GM18498 (cell line): ENCODE results near the gene GFPT2.

Experiments
- ATAC-seq: cut with Tn5 transposase; IDR thresholded peaks from one replicate; pipeline ENCODE4 v1.9.1; 2021; ENCODE audit warnings: mild to moderate bottlenecking, moderate library complexity; ENCODE audit not compliant: unreplicated experiment

Gene GFPT2

DNA sequence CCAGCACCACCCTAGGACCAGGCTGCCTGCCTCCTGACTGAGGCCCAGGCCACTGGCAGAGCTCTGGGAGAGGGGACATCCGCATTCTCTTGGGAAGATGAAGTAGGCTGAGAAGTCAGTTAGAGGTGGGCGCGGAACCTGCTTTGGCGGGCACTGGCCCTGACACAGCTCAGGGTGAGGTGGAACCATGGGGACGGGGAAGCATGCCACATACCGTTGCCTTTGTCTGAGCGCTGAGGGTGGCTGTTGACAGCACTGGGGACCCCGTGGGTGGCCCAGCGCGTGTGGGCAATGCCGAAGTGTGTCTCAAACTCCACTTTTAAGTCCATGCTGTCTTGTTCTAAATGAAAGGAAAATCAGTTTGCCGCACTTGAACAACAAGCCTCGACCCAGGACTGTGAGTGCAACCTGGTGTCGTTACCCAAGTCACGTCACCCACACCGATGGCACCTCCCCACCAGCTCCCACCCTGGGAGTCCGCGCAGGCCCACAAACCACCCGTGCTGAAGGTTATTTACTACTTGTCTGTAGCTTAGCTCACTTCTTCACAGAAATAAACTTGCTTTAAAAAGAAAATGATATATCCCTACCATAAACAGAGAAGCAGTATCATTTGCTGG, 17.4 kb downstream of the GFPT2 start:
- no peak for ATAC-seq

GRCh38 chr5:180334751-180335613, 18.2 kb downstream of the GFPT2 start:
- ATAC-seq, result no peak

- ATAC-seq, result no peak
Observed at GRCh38 chr5:180334176-180334575, 19.0 kb downstream of the GFPT2 start.

DNA sequence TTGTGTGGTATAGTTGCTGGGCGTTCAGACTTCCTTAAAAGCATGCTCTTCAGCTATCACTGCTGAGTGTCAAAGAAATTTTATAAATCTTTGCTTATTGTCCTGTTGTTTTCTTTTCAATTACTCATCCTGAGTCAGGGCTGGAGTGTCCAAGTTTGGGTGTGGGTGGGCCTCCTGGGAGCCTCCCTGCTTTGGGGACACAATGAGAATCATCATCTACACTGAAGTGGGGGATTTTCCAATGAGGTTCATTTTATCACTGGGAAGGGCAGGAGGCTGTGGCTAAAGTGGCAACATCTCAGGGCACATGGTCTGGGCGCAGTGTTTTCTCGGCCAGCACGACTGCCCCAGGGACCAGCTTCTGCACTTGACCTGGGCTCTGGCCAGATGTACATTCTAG, 19.5 kb downstream of the GFPT2 start:
- ATAC-seq, result no peak

GRCh38 chr5:180332861-180333260, 20.3 kb downstream of the GFPT2 start:
- ATAC-seq, result no peak

DNA sequence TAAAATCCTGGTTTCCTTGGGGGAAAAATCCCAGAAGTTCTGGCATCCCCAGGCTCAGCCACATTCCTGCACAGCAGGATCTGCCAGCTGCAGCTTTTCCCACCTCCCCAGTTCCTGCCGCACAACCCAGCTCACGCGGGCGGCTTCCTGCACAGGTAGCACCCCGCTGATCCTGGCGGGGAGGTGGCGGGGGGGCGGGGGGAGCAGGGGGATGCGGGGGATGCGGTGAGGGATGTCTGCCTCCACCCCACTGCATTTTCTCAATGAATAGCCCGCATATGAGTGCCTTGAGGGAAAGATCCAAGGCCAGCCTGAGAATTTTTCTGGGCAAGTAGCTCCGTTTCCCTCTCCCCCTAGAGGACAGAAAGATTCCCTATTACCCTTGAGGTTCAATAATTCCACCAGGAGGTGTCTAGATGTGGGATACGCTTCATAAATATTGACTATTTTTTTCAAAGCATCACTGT, 21.1 kb downstream of the GFPT2 start:
- no peak for ATAC-seq

DNA sequence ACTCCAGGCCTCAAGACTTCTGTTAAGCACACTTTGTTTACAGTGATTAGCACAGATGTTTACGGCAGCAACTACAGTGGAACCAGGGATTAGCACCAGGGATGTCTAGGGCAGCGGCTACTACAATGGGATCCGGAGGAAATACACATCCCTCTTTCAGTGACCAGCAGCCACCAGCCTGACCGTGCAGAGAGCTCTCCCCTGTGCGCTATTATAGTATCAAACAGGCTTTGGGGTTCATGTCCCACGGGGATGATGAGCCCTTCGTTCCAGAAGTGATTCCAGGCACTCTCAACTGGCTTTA, 21.5 kb downstream of the GFPT2 start:
- ATAC-seq, result no peak

DNA sequence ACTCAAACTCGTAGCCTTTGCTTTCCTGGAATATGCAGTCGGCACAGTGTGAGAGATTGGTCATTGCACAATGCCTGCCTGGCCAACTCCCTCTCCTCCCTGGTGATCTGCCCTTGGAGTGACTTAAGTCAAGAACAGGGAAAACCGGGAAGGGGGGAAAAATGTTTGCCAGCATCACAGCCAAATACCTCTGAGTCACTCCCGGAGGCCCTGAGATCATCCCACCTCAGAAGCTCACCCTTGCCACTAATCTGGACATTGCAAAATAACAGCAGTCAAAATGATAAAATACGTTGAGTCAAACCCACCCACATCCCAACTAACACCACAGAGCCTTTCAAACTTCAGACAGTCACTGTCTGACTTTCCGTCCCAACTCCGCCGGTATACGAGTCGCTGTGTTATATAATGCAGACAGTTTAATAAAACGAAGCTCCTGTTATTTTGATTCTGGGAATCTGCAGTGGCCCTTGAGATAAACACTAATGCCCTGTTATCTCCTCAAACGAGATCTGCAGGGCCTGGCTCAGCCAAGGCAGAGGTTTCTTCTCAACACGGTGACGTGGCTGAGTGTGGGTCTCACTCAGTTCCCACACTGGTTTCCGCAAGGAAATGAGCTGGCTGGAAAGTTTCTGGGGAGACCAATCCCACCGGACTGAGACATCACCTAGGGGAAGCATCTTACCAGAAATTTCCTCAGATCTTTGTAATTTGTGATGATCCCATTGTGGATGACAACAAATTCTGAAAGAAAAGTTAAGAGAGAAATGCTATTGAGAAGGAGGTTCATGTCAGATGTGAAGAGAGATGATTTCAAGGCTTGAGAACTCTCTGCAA, 22.1 kb downstream of the GFPT2 start:
- no peak for ATAC-seq

- ATAC-seq, result no peak
Observed at GRCh38 chr5:180330270-180330648, 22.9 kb downstream of the GFPT2 start.

GRCh38 chr5:180329606-180330269, 23.4 kb downstream of the GFPT2 start:
- no peak for ATAC-seq

- no peak for ATAC-seq
Observed at GRCh38 chr5:180329138-180329435, 24.0 kb downstream of the GFPT2 start.

DNA sequence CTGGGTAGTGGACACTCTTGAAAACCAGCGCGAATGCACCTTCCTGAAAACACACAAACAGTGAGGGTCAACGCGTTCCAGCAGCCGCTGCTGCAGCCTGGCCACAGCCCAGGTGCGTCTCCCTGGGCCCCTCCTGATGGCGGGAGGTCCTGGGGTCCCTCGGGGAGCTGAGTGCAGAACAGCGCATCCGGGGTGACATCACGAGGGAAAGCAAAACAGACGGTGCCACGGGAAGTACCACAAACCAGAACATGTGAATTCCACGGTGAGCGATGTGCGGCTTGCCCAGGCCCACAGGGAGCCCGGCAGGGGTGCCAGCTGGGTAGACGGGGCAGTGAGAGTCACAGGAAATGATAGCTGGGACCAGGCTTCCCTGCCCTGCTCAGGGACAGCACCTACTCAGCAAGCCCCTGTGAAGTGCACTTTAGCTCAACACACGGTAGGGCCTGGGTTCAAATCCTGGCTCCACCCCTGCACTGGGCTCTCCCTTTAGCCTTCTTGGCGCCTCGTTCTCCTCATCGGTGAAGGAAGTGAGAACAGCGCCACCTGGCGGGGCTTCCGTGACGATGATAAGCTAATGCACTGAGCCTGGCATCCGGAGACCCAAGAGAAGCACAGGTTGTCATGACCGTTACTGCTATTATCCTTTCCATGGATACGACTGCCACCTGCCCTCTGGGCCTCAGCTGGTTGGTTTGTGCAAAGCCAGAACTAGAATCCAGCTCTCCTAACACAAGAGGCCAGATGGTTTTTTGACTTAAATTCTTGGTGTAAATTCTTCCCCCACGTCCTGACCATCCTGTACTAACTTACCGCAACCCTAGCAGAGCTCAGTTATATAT, 24.6 kb downstream of the GFPT2 start:
- peak; percentile 81 for ATAC-seq

GRCh38 chr5:180326989-180327565, 26.1 kb downstream of the GFPT2 start:
- ATAC-seq, result no peak

DNA sequence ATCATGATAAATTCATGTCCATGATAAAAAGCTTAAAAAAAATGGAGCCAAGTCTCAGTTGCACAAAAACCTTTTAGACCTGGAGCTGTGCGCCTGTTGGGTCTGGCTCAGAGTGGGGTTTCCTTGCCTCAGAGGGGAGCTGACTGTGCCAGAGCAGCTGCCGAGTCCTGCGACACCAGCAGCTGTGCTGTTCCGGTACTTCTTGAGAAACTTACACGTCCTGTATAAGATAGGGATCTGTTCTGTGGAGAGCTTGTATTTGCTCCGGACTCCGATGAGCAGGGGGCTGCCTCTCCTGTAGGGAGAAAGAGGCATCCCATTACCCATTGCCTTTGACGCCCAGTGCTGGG, 28.6 kb downstream of the GFPT2 start:
- ATAC-seq, result no peak

DNA sequence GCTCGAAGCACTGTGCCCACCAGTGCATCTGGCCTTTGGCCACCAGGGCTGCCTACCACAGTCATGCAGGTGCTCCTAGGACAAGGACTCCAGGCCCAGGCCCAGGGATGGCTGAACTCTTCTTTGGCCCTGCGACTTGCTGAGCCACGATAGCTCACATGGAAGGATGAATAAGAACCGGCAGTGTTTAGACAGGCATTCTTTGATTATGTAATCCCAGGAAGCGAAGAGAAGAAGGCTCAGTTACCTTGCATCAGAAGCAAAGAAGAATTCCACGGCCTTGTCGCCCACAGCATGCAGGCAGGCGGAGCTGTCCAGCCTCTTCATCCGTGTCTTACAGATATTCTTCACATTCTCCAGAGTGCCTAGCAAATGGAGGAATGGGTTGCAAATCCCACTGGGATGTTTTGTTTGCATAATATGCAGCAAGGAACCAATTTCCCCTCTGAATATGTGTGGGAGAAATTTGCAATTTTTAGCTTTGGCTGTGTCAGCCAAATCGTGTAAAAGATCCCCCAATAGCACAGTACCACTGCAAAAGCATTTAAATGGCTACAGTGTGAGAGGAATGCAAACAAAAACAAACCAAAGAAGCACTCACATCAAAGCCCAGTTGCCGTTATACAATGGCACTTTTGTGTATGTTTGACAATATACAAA, 29.1 kb downstream of the GFPT2 start:
- ATAC-seq, result no peak

GRCh38 chr5:180323160-180323559, 30.0 kb downstream of the GFPT2 start:
- ATAC-seq, result no peak

- ATAC-seq, result no peak
Observed at GRCh38 chr5:180318456-180319089, 34.6 kb downstream of the GFPT2 start.

DNA sequence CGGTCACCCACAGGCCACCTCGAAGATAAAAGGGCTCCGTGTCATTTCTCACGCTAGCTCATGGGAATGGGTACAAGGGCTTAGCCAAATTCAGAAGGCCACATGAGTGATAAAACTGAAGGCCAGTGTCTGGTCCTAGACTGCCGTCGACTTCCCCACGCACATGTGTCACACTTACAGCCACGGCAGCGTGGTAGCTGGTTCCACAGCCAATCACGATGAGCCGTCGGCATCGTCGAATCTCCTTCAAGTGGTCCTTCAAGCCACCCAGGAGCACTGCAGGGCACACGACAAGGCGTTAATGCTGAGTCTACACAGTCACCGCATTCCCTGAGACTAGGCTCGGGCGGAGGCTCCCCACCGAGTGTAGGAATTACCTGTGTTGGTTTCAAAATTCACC, 36.5 kb downstream of the GFPT2 start:
- no peak for ATAC-seq

- peak; percentile 71 for ATAC-seq
Observed at GRCh38 chr5:180315762-180316212, 37.3 kb downstream of the GFPT2 start.
